MM.1S (cell line): Measurements from ENCODE around the gene IMPA2.

Experiments used
- EZH2phosphoT487 ChIP-seq: fragments of 300-600 bp; sonication (generic); IDR thresholded peaks from 2 replicates; pipeline ENCODE4 v1.6.1; 2018; ENCODE audit warnings: antibody characterized with exemption, low read length
- TF ChIP-seq, protein P1 (sequence below): fragments of 300-600 bp; sonication (generic); IDR thresholded peaks from 2 replicates; pipeline ENCODE4 v1.5.1; 2016; ENCODE audit warnings: antibody characterized with exemption, low read length, mixed read lengths

DNA sequence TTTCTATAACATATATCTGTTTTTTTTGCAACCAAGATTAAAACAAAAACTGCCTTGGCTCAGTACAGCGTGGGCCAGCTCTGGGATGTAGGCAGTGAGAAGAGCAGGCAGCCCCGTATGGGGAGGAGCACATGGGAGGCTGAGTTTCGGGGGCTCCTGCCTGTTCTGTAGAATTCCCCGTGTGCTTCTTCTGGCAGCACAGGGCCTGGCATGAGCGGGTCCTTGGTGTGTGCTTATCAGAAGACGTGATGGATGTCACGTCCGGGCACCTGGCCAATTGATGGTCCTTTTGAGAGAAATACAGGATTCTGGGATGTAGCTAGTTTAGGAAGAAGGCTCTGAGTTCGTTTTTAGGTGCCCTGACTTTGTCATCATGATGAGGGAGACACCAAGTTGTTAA is 16.2 kb downstream of the IMPA2 start:
- TF ChIP-seq, protein P1, sequence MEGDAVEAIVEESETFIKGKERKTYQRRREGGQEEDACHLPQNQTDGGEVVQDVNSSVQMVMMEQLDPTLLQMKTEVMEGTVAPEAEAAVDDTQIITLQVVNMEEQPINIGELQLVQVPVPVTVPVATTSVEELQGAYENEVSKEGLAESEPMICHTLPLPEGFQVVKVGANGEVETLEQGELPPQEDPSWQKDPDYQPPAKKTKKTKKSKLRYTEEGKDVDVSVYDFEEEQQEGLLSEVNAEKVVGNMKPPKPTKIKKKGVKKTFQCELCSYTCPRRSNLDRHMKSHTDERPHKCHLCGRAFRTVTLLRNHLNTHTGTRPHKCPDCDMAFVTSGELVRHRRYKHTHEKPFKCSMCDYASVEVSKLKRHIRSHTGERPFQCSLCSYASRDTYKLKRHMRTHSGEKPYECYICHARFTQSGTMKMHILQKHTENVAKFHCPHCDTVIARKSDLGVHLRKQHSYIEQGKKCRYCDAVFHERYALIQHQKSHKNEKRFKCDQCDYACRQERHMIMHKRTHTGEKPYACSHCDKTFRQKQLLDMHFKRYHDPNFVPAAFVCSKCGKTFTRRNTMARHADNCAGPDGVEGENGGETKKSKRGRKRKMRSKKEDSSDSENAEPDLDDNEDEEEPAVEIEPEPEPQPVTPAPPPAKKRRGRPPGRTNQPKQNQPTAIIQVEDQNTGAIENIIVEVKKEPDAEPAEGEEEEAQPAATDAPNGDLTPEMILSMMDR: no peak
- TF ChIP-seq EZH2phosphoT487: no peak
